CMK (cell line): ENCODE measurements around the gene IL10.

Experiments
- DNase-seq: peaks from one replicate; pipeline ENCODE4 v3.0.0-alpha.2; 2010; ENCODE audit warnings: low read depth

IL10 gene

DNA sequence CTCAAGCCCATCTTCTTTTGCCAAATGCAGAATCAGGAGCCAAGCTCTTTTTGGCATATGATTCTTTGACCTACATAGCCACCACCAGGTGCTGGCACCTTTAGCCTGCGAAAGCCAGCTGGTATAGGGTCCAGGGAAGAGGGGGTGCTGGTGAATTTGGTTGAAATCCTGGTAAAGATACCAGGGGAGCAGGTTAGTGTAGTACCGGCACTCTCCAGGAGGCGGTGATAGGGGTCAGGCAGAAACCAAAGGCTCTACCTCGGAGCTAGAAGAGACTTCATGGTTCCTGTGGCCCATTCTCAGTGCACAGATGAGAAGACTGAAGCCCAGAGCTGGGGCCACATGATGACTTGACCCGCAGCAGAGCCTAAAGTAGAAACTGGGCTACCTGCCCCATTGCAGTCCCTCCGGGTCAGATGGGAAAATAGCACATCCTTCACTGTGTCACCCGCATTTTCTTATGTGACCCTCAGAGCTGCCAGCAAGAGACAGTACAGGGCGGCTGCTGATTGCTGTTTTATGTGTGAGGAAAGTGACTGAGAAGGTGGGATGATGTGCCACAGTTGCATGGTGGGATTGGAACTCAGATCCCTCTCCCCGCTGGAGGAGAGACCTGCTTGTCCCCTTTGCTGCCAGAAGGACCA, 37.7 kb downstream of the IL10 start:
- DNase-seq: no peak

DNA sequence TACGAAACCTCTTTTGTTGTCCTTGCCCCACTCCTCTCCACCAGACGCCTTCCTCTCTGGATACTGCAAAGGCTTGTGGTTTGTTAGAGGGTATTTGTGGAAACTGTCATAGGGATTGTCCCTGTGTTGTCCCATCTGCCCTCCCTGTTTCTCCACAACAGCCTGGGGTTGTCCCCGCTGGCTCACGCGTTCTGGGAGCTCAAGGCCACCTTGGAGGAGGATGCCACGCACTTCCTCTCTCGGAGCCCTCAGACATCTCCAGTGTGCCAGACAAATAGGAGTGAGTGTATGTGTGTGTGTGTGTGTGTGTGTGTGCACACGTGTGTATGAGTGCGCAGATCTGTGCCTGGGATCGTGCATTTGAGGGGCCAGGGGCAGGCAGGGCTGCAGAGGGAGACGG, 39.3 kb downstream of the IL10 start:
- DNase-seq: no peak

DNA sequence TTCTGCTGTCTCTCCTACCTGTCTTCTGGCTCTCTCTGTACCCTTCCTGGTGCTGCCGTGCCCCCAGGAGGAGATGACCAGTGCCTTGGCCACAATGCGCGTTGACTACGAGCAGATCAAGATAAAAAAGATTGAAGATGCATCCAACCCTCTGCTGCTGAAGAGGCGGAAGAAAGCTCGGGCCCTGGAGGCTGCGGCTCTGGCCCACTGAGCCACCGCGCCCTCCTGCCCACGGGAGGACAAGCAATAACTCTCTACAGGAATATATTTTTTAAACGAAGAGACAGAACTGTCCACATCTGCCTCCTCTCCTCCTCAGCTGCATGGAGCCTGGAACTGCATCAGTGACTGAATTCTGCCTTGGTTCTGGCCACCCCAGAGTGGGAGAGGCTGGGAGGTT, 39.8 kb downstream of the IL10 start:
- DNase-seq: no peak

DNA sequence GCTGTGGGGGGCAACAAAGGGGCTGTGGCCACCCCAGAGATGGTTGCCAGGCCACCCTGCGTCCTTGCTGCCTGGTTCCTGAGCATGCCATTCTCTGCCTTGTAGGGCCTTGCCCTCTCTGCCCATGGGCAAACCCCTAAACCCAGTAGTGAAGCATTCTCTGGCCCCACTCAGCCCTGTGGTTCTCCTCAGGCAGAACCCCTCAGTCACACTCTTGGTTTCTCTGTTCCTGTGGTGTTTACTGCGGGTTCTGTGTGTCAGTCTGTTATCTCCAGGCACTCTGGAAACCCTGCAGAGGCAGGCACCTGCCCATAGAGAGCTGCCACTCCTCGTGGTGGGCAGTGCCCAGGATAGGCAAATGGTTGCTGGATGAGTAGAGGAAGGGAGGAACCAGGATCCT, 42.8 kb downstream of the IL10 start:
- DNase-seq: no peak

DNA sequence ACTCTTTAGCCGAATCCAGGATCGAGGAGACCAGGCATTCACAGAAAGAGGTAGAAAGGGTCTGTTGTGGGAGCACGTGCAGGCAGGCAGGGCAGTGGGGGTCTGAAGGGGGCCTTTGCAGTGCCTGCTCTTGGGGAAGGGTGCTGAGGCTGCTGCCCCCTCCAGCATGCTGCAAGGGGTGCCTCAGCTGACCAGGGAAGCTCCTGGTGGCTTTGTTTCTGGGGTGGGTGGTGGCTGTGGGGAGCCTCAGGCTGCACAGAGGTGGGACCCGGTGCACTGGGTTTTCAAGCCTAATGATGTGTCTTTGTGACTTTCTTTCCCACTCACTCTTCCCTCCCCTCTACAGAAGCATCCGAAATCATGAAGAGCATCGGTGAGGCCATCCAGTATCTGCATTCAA, 43.2 kb downstream of the IL10 start:
- no peak for DNase-seq

DNA sequence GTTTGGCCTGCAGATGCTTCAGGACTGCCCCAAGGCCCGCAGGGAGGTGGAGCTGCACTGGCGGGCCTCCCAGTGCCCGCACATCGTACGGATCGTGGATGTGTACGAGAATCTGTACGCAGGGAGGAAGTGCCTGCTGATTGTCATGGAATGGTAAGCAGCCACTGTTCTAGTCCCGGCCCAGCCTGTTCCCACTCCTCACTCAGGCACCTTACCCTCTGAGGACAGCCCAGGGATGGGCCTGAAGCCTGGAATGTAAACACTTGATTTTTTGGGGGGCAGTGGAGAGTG, 43.7 kb downstream of the IL10 start:
- no peak for DNase-seq

DNA sequence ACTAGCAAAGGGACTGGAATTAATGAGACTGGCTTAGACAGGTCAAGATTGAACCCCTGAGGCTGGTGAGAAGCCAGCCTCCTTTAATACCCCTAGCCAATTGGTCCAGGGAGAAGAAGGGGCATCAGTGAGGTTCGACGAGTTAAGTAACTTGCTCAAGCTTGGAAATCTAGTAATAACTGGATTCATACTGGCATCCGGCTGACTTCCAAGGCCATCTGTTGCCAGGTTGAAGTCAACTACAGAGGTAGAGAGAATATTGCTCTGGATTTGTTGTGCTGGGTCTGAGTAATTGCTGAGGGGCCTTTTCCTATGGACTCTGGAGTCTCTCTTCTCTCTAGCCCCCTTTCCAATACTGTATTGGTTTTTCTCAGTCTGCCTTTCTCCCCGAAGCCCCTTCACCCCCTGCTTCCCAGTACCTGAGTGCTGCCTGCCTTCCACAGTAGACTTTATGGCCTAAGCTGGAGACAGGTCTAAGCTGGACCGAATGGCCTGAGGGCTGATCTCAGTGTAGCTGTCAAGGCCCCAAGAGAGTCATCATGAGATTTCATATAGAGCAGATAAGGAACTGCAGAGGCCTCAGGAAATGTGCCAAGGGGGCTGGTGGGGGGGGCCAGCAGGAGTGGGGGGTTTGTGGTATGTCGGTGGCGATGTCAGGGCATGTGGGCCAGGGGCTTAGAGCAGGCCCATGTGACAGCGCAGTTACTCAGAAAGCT, 44.2 kb downstream of the IL10 start:
- no peak for DNase-seq

DNA sequence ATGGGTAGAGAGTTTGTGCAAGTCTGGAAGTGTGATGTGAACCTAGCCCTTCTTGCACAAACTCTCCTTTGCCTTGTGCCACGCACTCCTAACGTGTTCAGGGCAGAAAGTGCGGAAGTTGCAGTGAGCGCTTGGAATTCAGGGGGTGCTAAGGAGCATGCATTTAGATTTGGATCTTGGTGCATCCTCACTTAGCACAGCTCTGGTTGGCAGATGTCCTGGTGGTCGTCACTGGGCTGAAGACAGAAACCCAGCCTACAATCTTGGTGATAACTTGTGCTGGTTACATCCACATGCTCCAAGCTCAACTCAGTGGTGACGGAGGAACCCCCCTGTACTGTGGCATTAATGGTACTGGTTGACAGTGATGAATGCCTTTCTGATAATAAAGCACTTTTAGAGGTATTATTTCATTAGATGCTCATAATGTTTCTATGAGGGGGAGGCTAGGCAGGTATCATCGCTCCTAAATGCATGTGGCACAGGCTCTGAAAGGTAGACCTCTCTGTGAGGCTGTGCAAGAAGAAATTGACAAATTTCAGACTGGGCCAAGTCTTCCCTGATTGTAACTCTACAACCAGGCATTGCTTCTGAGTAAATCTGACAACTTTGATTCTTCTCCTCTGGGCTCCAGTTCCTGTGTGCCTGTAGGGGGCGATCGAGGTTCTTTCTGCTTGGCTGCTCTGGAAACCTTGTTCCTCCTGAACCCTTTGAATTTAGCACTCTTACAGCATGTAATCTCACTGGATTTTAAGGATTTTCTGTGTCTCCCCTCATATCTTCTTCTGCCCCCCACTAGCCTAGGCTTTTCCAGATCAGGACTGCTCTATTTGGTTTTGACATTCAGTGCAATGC, 47.0 kb downstream of the IL10 start:
- no peak for DNase-seq

DNA sequence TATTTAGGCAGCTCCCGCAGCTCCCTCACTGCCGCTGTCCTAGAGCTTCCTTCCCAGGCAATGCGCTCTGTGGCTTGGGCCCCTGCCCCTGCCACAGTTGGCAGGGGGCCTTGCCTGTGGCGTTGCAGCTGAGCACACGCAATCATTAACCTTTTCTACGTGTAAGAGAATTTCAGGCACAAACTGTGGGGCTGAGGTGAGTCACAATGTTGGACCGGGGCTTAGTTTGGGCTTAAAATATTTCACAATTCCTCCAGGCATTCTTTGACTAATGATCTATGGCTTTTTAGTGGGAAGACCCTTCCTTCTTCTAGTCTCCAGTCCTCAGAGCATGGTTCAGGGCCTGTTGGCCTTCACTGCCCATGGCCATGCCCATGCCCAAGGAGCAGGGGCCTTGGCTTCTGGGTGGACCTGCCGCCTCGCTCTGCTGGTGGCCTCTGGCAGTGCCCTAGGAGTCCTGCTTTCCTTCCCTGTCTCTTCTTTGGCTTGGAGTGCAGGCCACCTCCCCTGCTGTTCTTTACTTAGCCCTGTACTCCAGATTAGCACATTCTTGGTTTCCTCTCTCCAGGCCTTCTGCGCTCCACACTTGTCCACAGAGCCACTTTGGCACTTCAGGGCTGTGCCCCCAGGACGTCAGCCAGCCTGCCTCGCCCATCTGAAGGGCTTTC, 48.4 kb downstream of the IL10 start:
- no peak for DNase-seq

DNA sequence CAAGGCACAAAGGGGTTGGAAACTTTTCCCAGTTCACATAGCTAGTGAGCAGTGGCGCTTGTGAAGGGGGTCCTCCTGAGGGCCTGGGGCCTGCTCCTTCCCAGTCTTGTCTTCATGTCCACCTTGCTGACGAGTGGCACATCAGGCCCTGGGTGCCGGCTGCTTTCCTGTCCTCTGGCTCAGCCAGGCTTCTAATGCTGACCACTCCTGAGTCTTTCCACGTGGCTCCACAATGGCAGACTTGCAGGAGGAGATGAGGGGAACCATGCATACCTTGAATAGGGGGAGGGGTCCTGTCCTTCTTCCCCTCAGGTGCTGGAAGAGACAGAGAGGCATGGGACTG, 48.9 kb downstream of the IL10 start:
- DNase-seq: no peak

DNA sequence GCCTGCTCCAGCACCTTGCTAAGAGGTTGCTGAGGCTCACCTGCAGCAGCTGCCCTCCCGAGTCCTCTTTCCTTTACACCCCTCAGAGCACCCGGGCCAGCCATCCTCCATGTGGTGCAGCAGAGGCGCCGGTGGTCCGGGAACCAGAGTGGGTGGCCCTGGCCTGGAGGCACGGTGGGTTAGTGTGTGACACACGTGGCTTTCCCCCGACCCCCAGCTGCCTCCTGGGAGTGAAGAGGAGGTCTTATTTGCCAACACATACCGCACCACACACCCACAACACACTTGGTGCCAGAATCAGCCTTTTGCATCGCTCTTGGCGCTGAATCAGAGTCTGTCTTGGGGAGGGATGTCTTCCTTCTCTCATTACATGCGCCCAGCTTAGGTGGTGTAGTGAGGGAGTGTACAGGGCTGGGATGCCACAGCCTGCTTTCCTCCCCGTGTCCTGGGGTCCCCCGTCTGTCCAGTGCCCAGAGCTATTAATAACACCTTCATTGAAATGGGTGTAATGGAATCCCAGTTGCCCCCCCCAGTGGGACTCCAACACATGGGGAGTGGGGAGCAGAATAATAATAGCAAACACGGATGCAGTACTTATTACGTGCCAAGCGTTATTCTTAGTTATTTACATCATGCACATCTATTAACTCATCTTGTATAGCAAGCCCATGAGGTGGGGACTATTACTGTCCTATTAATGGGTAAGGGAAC, 49.4 kb downstream of the IL10 start:
- DNase-seq: no peak

DNA sequence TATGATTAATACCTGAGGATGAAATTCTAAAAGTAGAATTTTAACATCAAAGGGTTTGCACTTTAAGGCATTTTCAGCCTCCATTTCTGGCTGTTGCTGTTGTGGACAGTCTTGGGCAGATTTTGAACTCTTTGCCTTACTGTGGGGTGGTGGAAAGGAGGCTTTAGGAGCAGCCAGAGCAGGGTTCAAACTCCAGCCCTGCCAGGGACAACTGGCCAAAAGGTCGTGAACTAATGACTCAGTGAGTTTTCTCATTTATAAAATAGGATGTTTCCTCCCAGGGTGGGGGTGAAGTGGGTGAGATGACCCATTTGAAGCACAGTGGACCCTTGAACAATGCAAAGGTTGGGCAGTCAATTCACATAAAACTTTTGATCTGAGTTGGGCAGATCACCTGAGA, 50.8 kb downstream of the IL10 start:
- no peak for DNase-seq

DNA sequence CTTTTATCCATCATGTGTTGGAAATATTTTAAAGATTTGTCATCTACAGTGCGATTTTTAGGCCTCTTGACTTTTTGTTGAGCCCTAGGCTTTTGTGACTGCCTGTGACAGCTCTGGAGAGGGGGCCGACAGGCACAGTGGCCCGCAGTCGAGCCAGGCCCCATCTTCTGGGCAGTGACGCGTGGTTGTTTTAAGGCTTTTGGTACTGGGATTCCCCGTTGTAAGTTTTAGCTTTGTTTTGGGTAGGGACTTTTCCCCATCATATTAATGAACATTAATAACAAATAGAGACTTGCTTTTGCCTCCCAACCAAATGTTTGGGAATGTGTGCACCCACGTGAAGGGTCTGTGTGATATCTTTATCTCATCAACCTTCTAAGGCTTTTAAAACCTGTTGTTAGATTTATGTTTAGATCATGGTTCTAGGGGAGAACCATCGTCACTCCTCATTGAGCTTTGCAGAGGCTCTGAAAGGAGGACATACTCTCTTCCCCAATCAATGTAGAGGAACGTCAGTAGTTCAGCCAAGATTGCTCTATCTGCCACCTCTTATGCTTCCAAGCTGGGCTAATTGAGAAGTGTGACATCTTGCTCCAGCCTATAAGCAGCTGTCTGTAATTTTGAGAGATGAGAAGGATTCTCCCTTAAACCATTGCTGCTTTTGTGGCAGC, 53.0 kb downstream of the IL10 start:
- DNase-seq: no peak

DNA sequence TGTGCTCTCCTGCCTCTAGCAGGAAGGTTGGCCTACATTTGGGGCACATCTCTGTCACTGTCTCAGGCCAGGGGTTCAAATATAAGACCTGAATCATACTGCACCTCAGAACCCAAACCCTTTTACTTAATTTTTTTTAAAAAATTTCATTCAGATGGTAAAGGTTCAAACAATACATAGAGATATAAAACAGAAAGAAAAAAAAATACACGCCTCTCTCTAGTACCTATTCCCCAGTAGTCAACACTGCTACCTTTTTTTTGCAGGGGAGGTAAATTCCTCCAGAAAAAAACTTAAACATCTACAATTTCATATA, 54.7 kb downstream of the IL10 start:
- DNase-seq: no peak
